HG03095 (cell line): Measurements from ENCODE around the gene SH3PXD2A.

ENCODE experiments used
- ATAC-seq: cut with Tn5 transposase; IDR thresholded peaks from one replicate; pipeline ENCODE4 v1.9.1; 2021; ENCODE audit warnings: moderate library complexity; ENCODE audit not compliant: unreplicated experiment

SH3PXD2A gene

GRCh38 chr10:103712146-103712545 is 143.2 kb downstream of the SH3PXD2A start:
- no peak for ATAC-seq

- no peak for ATAC-seq
Observed at GRCh38 chr10:103711351-103711994, 143.9 kb downstream of the SH3PXD2A start.

GRCh38 chr10:103710490-103710889 is 144.9 kb downstream of the SH3PXD2A start:
- no peak for ATAC-seq

GRCh38 chr10:103709341-103709920 is 145.9 kb downstream of the SH3PXD2A start:
- no peak for ATAC-seq

GRCh38 chr10:103708627-103709288 is 146.6 kb downstream of the SH3PXD2A start:
- no peak for ATAC-seq

- ATAC-seq: no peak
Observed at GRCh38 chr10:103707956-103708626, 147.3 kb downstream of the SH3PXD2A start.

GRCh38 chr10:103706762-103707161 is 148.6 kb downstream of the SH3PXD2A start:
- ATAC-seq: no peak

GRCh38 chr10:103706047-103706446 is 149.3 kb downstream of the SH3PXD2A start:
- ATAC-seq: no peak

- ATAC-seq: no peak
Observed at GRCh38 chr10:103703941-103704919, 151.1 kb downstream of the SH3PXD2A start.

- no peak for ATAC-seq
Observed at GRCh38 chr10:103701380-103702222, 153.8 kb downstream of the SH3PXD2A start.

- ATAC-seq: no peak
Observed at GRCh38 chr10:103700436-103700715, 155.0 kb downstream of the SH3PXD2A start.

- ATAC-seq: no peak
Observed at GRCh38 chr10:103699611-103700435, 155.6 kb downstream of the SH3PXD2A start.

- no peak for ATAC-seq
Observed at GRCh38 chr10:103698266-103698665, 157.1 kb downstream of the SH3PXD2A start.

- ATAC-seq: no peak
Observed at GRCh38 chr10:103697787-103698186, 157.6 kb downstream of the SH3PXD2A start.

GRCh38 chr10:103696411-103697145 is 158.8 kb downstream of the SH3PXD2A start:
- ATAC-seq: peak; percentile 37

- no peak for ATAC-seq
Observed at GRCh38 chr10:103696094-103696410, 159.3 kb downstream of the SH3PXD2A start.

- no peak for ATAC-seq
Observed at GRCh38 chr10:103695584-103696005, 159.8 kb downstream of the SH3PXD2A start.

- ATAC-seq: no peak
Observed at GRCh38 chr10:103693812-103694205, 161.6 kb downstream of the SH3PXD2A start.
